OCI-LY3 (cell line): ENCODE measurements around the gene STH.

Source experiments
- EZH2phosphoT487 ChIP-seq: fragments of 200-600 bp; shearing (Covaris generic); IDR thresholded peaks from 2 replicates; pipeline ENCODE4 v1.6.1; 2018; ENCODE audit warnings: antibody characterized with exemption, mixed run types, low read depth
- TF ChIP-seq, protein P1 (sequence below): fragments of 200-600, 300-600 bp; sonication (generic); IDR thresholded peaks from 2 replicates; pipeline ENCODE4 v1.5.1; 2014; ENCODE audit warnings: antibody characterized with exemption, low read length, low read depth

DNA sequence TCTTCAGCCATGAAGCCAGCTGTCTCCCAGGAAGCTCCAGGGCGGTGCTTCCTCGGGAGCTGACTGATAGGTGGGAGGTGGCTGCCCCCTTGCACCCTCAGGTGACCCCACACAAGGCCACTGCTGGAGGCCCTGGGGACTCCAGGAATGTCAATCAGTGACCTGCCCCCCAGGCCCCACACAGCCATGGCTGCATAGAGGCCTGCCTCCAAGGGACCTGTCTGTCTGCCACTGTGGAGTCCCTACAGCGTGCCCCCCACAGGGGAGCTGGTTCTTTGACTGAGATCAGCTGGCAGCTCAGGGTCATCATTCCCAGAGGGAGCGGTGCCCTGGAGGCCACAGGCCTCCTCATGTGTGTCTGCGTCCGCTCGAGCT lies 14.1 kb downstream of the STH start:
- TF ChIP-seq, protein P1, sequence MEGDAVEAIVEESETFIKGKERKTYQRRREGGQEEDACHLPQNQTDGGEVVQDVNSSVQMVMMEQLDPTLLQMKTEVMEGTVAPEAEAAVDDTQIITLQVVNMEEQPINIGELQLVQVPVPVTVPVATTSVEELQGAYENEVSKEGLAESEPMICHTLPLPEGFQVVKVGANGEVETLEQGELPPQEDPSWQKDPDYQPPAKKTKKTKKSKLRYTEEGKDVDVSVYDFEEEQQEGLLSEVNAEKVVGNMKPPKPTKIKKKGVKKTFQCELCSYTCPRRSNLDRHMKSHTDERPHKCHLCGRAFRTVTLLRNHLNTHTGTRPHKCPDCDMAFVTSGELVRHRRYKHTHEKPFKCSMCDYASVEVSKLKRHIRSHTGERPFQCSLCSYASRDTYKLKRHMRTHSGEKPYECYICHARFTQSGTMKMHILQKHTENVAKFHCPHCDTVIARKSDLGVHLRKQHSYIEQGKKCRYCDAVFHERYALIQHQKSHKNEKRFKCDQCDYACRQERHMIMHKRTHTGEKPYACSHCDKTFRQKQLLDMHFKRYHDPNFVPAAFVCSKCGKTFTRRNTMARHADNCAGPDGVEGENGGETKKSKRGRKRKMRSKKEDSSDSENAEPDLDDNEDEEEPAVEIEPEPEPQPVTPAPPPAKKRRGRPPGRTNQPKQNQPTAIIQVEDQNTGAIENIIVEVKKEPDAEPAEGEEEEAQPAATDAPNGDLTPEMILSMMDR: no peak
- TF ChIP-seq EZH2phosphoT487: no peak
